ENCODE measurements around the gene GTF2F2. TPM values are rescaled to one million over a fixed set of nuclear protein-coding genes. Genes with fewer than 3 reads are reported as not detected.

GTF2F2 gene
- total RNA-seq, 2 experiments from 2014 or later = 20.1 to 25.1 TPM

GRCh38 chr13:45100573-45101262 is 19.6 kb upstream of the GTF2F2 start:
- POLR2A ChIA-PET = no interaction called here
- BruUV-seq (replicated peaks) = no TSS peak
- no peaks in the 10 kb centered on the region for H3K79me2 ChIP-seq (ENCODE audit: insufficient read depth, low read depth, low read length)
- no peaks in the 10 kb centered on the region for H3K36me3 ChIP-seq (ENCODE audit: insufficient read depth, low read length)
- H4K20me1 ChIP-seq (ENCODE audit: insufficient read depth, low read length) = no peaks in the 10 kb centered on the region
- no peaks in the 10 kb centered on the region for H3K9me3 ChIP-seq (ENCODE audit: low read length)
- H3K4me3 ChIP-seq (ENCODE audit: low read depth, low read length, poor library complexity, severe bottlenecking) = no peak overlapping the region
- no peak overlapping the region for H3K4me2 ChIP-seq (ENCODE audit: low read length)
- H2AFZ ChIP-seq (ENCODE audit: low read length) = no peak overlapping the region
- TF ChIP-seq EZH2phosphoT487 (IDR thresholded peaks at IDR 0.05; ENCODE audit: borderline replicate concordance, low read depth, low read length) = no peak
- TF ChIP-seq, protein P1, sequence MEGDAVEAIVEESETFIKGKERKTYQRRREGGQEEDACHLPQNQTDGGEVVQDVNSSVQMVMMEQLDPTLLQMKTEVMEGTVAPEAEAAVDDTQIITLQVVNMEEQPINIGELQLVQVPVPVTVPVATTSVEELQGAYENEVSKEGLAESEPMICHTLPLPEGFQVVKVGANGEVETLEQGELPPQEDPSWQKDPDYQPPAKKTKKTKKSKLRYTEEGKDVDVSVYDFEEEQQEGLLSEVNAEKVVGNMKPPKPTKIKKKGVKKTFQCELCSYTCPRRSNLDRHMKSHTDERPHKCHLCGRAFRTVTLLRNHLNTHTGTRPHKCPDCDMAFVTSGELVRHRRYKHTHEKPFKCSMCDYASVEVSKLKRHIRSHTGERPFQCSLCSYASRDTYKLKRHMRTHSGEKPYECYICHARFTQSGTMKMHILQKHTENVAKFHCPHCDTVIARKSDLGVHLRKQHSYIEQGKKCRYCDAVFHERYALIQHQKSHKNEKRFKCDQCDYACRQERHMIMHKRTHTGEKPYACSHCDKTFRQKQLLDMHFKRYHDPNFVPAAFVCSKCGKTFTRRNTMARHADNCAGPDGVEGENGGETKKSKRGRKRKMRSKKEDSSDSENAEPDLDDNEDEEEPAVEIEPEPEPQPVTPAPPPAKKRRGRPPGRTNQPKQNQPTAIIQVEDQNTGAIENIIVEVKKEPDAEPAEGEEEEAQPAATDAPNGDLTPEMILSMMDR (conservative IDR thresholded peaks at IDR 0.05; ENCODE audit: low read length) = no peak
- H3K27ac ChIP-seq (ENCODE audit: low read depth, low read length, poor library complexity, severe bottlenecking) = no peak overlapping the region
- intact Hi-C loops (cut with micrococcal nuclease; ENCODE audit: unreplicated experiment) = no loop called here
- DNase-seq (ENCODE audit: low spot score) = no peak
- CTCF ChIA-PET (ENCODE audit: unreplicated experiment) = no interaction called here
- no peaks in the 10 kb centered on the region for H3K9me2 ChIP-seq (ENCODE audit: insufficient read depth, low read length)
- H3K4me1 ChIP-seq (ENCODE audit: insufficient read depth, low read length, poor library complexity, severe bottlenecking) = no peaks in the 10 kb centered on the region

DNA sequence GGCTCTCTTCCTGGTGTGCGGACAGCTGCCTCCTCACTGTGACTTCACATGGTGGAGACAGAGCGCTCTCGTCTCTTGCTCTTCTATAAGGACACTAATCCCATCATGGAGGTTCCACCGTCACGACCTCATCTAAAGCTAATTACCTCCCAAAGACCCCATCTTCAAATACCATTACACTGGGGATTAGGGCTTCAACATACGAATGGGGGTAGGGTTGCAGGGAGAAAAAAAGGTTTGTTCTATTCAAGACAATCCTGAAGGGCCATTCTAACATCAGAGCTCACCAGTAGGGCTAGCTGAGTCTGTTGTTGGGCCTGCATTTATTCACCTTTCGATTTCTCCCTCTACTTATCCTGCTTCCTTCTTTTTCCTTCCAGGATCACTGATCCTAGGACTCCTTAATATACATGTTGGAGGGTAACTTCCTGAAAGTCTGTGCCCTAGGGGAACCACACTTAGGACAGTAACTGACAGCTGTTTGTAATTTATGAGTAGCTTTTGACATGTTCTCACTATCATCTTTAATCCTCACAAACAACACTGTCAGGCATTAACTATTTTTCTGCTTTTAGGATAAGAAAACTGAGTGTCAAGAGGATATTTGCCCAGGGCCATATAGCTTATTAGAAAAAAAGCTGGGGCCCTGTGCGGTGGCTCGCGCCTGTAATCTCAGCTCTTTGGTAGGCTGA is 18.8 kb upstream of the GTF2F2 start:
- Histone ChIP-seq H3K36me3 (ENCODE audit: insufficient read depth, low read length) (no peaks in the 10 kb centered on the region), H3K9me2 (ENCODE audit: insufficient read depth, low read length) (no peaks in the 10 kb centered on the region), H2AFZ (ENCODE audit: low read length) (no peak overlapping the region), H3K4me2 (ENCODE audit: low read length) (no peak overlapping the region), H3K4me3 (ENCODE audit: low read depth, low read length, poor library complexity, severe bottlenecking) (no peak overlapping the region), H3K4me1 (ENCODE audit: insufficient read depth, low read length, poor library complexity, severe bottlenecking) (no peaks in the 10 kb centered on the region), H3K27ac (ENCODE audit: low read depth, low read length, poor library complexity, severe bottlenecking) (no peak overlapping the region), H4K20me1 (ENCODE audit: insufficient read depth, low read length) (no peaks in the 10 kb centered on the region), H3K79me2 (ENCODE audit: insufficient read depth, low read depth, low read length) (no peaks in the 10 kb centered on the region), H3K9me3 (ENCODE audit: low read length) (no peaks in the 10 kb centered on the region)
- DNase-seq (ENCODE audit: low spot score) = no peak
- ChIA-PET CTCF (ENCODE audit: unreplicated experiment) (interaction anchor here (0.6 kb wide), 1 partner anchor 792 kb away, joined by 3 read pairs; no protein-coding TSS in a partner anchor), POLR2A (interaction anchor here (0.6 to 2.0 kb wide), 2 partner anchors 18 to 35 kb away, joined by 3 to 7 read pairs; no protein-coding TSS in a partner anchor)
- no TSS peak for BruUV-seq (replicated peaks)
- no peak for TF ChIP-seq EZH2phosphoT487 (IDR thresholded peaks at IDR 0.05; ENCODE audit: borderline replicate concordance, low read depth, low read length)
- TF ChIP-seq, protein P1 (conservative IDR thresholded peaks at IDR 0.05; ENCODE audit: low read length) = no peak
- intact Hi-C loops (cut with micrococcal nuclease; ENCODE audit: unreplicated experiment) = no loop called here

GRCh38 chr13:45102136-45102507 is 18.2 kb upstream of the GTF2F2 start:
- no peak overlapping the region for H3K4me3 ChIP-seq (ENCODE audit: low read depth, low read length, poor library complexity, severe bottlenecking)
- no peaks in the 10 kb centered on the region for H3K9me2 ChIP-seq (ENCODE audit: insufficient read depth, low read length)
- H3K36me3 ChIP-seq (ENCODE audit: insufficient read depth, low read length) = no peaks in the 10 kb centered on the region
- intact Hi-C loops (cut with micrococcal nuclease; ENCODE audit: unreplicated experiment) = no loop called here
- TF ChIP-seq, protein P1 (conservative IDR thresholded peaks at IDR 0.05; ENCODE audit: low read length) = no peak
- no peak for TF ChIP-seq EZH2phosphoT487 (IDR thresholded peaks at IDR 0.05; ENCODE audit: borderline replicate concordance, low read depth, low read length)
- POLR2A ChIA-PET = interaction anchor here (0.6 to 2.0 kb wide), 5 partner anchors 10 to 93 kb away, joined by 3 to 8 read pairs (median 3); no protein-coding TSS in a partner anchor
- no peak overlapping the region for H2AFZ ChIP-seq (ENCODE audit: low read length)
- no peaks in the 10 kb centered on the region for H3K4me1 ChIP-seq (ENCODE audit: insufficient read depth, low read length, poor library complexity, severe bottlenecking)
- H4K20me1 ChIP-seq (ENCODE audit: insufficient read depth, low read length) = no peaks in the 10 kb centered on the region
- BruUV-seq (replicated peaks) = no TSS peak
- H3K79me2 ChIP-seq (ENCODE audit: insufficient read depth, low read depth, low read length) = no peaks in the 10 kb centered on the region
- no peak overlapping the region for H3K4me2 ChIP-seq (ENCODE audit: low read length)
- H3K27ac ChIP-seq (ENCODE audit: low read depth, low read length, poor library complexity, severe bottlenecking) = no peak overlapping the region
- no peak for DNase-seq (ENCODE audit: low spot score)
- CTCF ChIA-PET (ENCODE audit: unreplicated experiment) = no interaction called here
- no peaks in the 10 kb centered on the region for H3K9me3 ChIP-seq (ENCODE audit: low read length)
